IMR-90 (cell line): ENCODE results near the gene HRH1. TPM values are rescaled to one million over a fixed set of nuclear protein-coding genes. Genes with fewer than 3 reads are reported as not detected.

Experiments
- ATAC-seq: fragments of 200-7000 bp; cut with Tn5 transposase; 2 replicates; pipeline ENCODE4 v1.9.1; 2020; ENCODE audit warnings: low read depth, mild to moderate bottlenecking, moderate library complexity
- BruUV-seq: library from RNA; stranded (reverse); fragments of 400-500 nt; replicated peaks from 2 replicates; lab custom pipeline; 2021; lab: Mats Ljungman, UMichigan
- CTCF ChIA-PET: fragments of 300-600 bp; formaldehyde crosslinking; extraction: SDS; loops from one replicate; lab custom pipeline; 2021; ENCODE audit warnings: antibody characterized with exemption; lab: Yijun Ruan, JAX
- POLR2A ChIA-PET: fragments of 300-600 bp; sonication (Branson Sonifier 250); formaldehyde crosslinking; loops from one replicate; lab custom pipeline; 2022; ENCODE audit warnings: antibody characterized with exemption; ENCODE audit not compliant: unreplicated experiment; lab: Charles Lee
- DNase-seq: peaks from one replicate; pipeline ENCODE4 v3.0.0; 2013
- H2AFZ ChIP-seq: replicated peaks from 2 replicates; pipeline ENCODE3; 2013; ENCODE audit warnings: low read length, mild to moderate bottlenecking; ENCODE audit not compliant: poor library complexity
- H2AK5ac ChIP-seq: 2 replicates; pipeline ENCODE4 v1.6.1; 2013; ENCODE audit warnings: low read depth, low read length, inconsistent platforms
- H2AK9ac ChIP-seq: replicated peaks from 2 replicates; pipeline ENCODE3; 2013; ENCODE audit warnings: mild to moderate bottlenecking, low read depth, low read length, moderate library complexity; ENCODE audit not compliant: poor library complexity
- H2BK120ac ChIP-seq: 2 replicates; pipeline ENCODE4 v1.6.1; 2013; ENCODE audit warnings: low read depth, low read length, inconsistent platforms
- H2BK15ac ChIP-seq: 3 replicates; pipeline ENCODE4 v1.6.1; 2013; ENCODE audit warnings: low read depth, low read length, inconsistent platforms
- H2BK20ac ChIP-seq: 2 replicates; pipeline ENCODE4 v1.6.1; 2013; ENCODE audit warnings: low read depth, mild to moderate bottlenecking, inconsistent platforms, low read length, moderate library complexity
- H2BK5ac ChIP-seq: 2 replicates; pipeline ENCODE4 v1.6.1; 2013; ENCODE audit warnings: mild to moderate bottlenecking, low read depth, low read length, inconsistent platforms; ENCODE audit not compliant: poor library complexity, severe bottlenecking
- H3K14ac ChIP-seq: replicated peaks from 2 replicates; pipeline ENCODE4 v1.6.1; 2013; ENCODE audit warnings: low read depth, low read length, inconsistent platforms
- H3K18ac ChIP-seq: 2 replicates; pipeline ENCODE4 v1.6.1; 2013; ENCODE audit warnings: low read depth, low read length, control low read depth
- H3K23ac ChIP-seq: 2 replicates; pipeline ENCODE4 v1.6.1; 2013; ENCODE audit warnings: low read depth, low read length, inconsistent platforms
- H3K27ac ChIP-seq: 2 replicates; pipeline ENCODE4 v1.5.1; 2013; ENCODE audit warnings: mild to moderate bottlenecking, control low read depth, low read length; ENCODE audit not compliant: insufficient read depth
- H3K27me3 ChIP-seq: 2 replicates; pipeline ENCODE4 v1.6.1; 2013; ENCODE audit warnings: low read length; ENCODE audit not compliant: control insufficient read depth, insufficient read depth
- H3K36me3 ChIP-seq: 2 replicates; pipeline ENCODE4 v1.6.1; 2013; ENCODE audit warnings: low read length, mixed read lengths; ENCODE audit not compliant: control insufficient read depth, insufficient read depth
- H3K4ac ChIP-seq: 2 replicates; pipeline ENCODE4 v1.6.1; 2013; ENCODE audit warnings: low read depth, low read length, inconsistent platforms
- H3K4me1 ChIP-seq: 2 replicates; pipeline ENCODE4 v1.6.1; 2013; ENCODE audit warnings: low read length, mixed read lengths; ENCODE audit not compliant: control insufficient read depth, insufficient read depth
- H3K4me2 ChIP-seq: 2 replicates; pipeline ENCODE4 v1.6.1; 2013; ENCODE audit warnings: low read depth, mild to moderate bottlenecking, control low read depth, low read length, moderate library complexity
- H3K4me3 ChIP-seq: 2 replicates; pipeline ENCODE4 v1.5.1; 2013; ENCODE audit warnings: low read depth, mild to moderate bottlenecking, control low read depth, low read length, moderate library complexity; ENCODE audit not compliant: insufficient read depth
- H3K56ac ChIP-seq: 2 replicates; pipeline ENCODE4 v1.6.1; 2013; ENCODE audit warnings: low read length, inconsistent platforms; ENCODE audit not compliant: insufficient read depth; ENCODE audit errors: extremely low read depth
- H3K79me1 ChIP-seq, 2 experiments: 2 replicates each; pipeline ENCODE4 v1.6.1; 2013; ENCODE audit warnings: low read length in 2 of 2, inconsistent platforms in 1 of 2, low read depth in 1 of 2
- H3K9ac ChIP-seq: 2 replicates; pipeline ENCODE4 v1.6.1; 2013; ENCODE audit warnings: low read depth, low read length, control low read depth
- H3K9me1 ChIP-seq: 2 replicates; pipeline ENCODE4 v1.6.1; 2013; ENCODE audit warnings: low read length, inconsistent platforms; ENCODE audit not compliant: insufficient read depth
- H3K9me3 ChIP-seq: 2 replicates; pipeline ENCODE4 v1.6.1; 2013; ENCODE audit warnings: low read length; ENCODE audit not compliant: control insufficient read depth, insufficient read depth
- H4K20me1 ChIP-seq: 2 replicates; pipeline ENCODE4 v1.6.1; 2013; ENCODE audit warnings: low read length, inconsistent platforms; ENCODE audit not compliant: insufficient read depth
- H4K5ac ChIP-seq: 2 replicates; pipeline ENCODE4 v1.6.1; 2013; ENCODE audit warnings: mild to moderate bottlenecking, low read depth, low read length, control low read depth
- H4K8ac ChIP-seq, 2 experiments: 2 replicates each; pipeline ENCODE4 v1.6.1; 2013; ENCODE audit warnings: low read depth in 2 of 2, low read length in 2 of 2, control low read depth in 1 of 2, inconsistent platforms in 1 of 2
- H4K91ac ChIP-seq: 2 replicates; pipeline ENCODE4 v1.6.1; 2013; ENCODE audit warnings: low read depth, low read length, inconsistent platforms; ENCODE audit not compliant: insufficient read depth
- CEBPB ChIP-seq: IDR thresholded peaks from 2 replicates; pipeline ENCODE4 v1.6.1; 2012; ENCODE audit warnings: low read depth, low read length, improper control_type of control experiment
- ELK1 ChIP-seq: fragments of 150-350 bp; IDR thresholded peaks from 2 replicates; pipeline ENCODE4 v1.6.1; 2016; ENCODE audit warnings: low read depth, mild to moderate bottlenecking, low read length, moderate library complexity, borderline replicate concordance
- FOS ChIP-seq: fragments of 150-350 bp; IDR thresholded peaks from 2 replicates; pipeline ENCODE4 v1.6.1; 2016; ENCODE audit warnings: low read depth, low read length
- MAFK ChIP-seq: IDR thresholded peaks from 2 replicates; pipeline ENCODE4 v1.6.1; 2012; ENCODE audit warnings: low read depth, low read length, improper control_type of control experiment
- RAD21 ChIP-seq: IDR thresholded peaks from 2 replicates; pipeline ENCODE4 v1.6.1; 2012; ENCODE audit warnings: low read length, improper control_type of control experiment
- USF2 ChIP-seq: fragments of 150-350 bp; IDR thresholded peaks from 2 replicates; pipeline ENCODE4 v1.6.1; 2017; ENCODE audit warnings: mild to moderate bottlenecking, antibody characterized with exemption, low read length, low read depth
- WGBS, 2 experiments: methylation state at CpG; one replicate each; pipeline versions ENCODE4 v1.1.5 to v1.1.7; 2013; ENCODE audit warnings: missing lambda C conversion rate in 2 of 2; ENCODE audit not compliant: insufficient read length in 1 of 2; ENCODE audit errors: extremely low coverage in 2 of 2; 5-methylcytosine and 5-hydroxymethylcytosine counted together
- dilution Hi-C: fragments of 300-500 bp; cut with HindIII; formaldehyde crosslinking; loops from one replicate; pipeline ENCODE4 v1.14.3; 2018; ENCODE audit warnings: low sequenced_read_pairs; ENCODE audit not compliant: unreplicated experiment
- in situ Hi-C: fragments of 300-500 bp; cut with MboI; formaldehyde crosslinking; loops from 3 replicates; pipeline ENCODE4 v1.14.3; 2019; ENCODE audit warnings: low sequenced_read_pairs, inconsistent platforms, mixed read lengths
- intact Hi-C: fragments of 100-400 bp; cut with micrococcal nuclease; formaldehyde crosslinking; loops from 2 replicates; pipeline ENCODE4 v1.10.0; 2022
- polyA plus RNA-seq, 3 experiments: library from polyadenylated mRNA; depleted of rRNA; stranded (reverse); fragments of >200 nt; gene quantifications; 2 replicates each; pipeline ENCODE4 v1.2.3, GENCODE V29; 2012; ENCODE audit warnings: low replicate concordance in 1 of 3
- total RNA-seq: library from RNA; depleted of rRNA; stranded (reverse); fragments of >200 nt; gene quantifications from 2 replicates; pipeline ENCODE4 v1.2.3, GENCODE V29; 2012

HRH1 gene
- total and polyA plus RNA-seq, 2 of the 4 experiments (the other 2 are of a cell fraction) = 7.6 to 16.1 TPM

GRCh38 chr3:11238060-11238459, 83.8 kb downstream of the HRH1 start:
- H3K4me3 ChIP-seq = no peak overlapping the region

More at GRCh38 chr3:11238060-11238459, 83.8 kb downstream of the HRH1 start:
- WGBS, 2 experiments = no CpG with 5 or more reads among the region's 3 CpGs
- intact Hi-C loops (loop anchor here (2.0 to 5.0 kb wide), 3 partner anchors 51 to 94 kb away; partner anchors contain the start of gene HRH1), in situ Hi-C loops (no loop called here), dilution Hi-C loops (no loop called here)
- Histone ChIP-seq H3K36me3 (peaks cover 5% of the 10 kb centered on the region; the same call in 1 of the 2 replicates), H3K4me2 (peak overlapping the region; percentile 78), H3K79me1 (peaks cover 11 to 41% of the 10 kb centered on the region in 2 experiments), H2AK9ac (peak overlapping the region; percentile 22), H4K5ac (peak overlapping the region; percentile 74), H3K9me3 (no peaks in the 10 kb centered on the region; the same call in 1 of the 2 replicates), H2BK5ac (peak overlapping the region; percentile 99), H3K27me3 (no peaks in the 10 kb centered on the region), H3K9me1 (peaks cover 8% of the 10 kb centered on the region; the same call in 1 of the 2 replicates), H3K23ac (no peak overlapping the region; the same call in 1 of the 2 replicates), H3K27ac (peak overlapping the region; percentile 74), H3K14ac (no peak overlapping the region; the same call in 1 of the 2 replicates), H2BK120ac (peak overlapping the region; percentile 89), H2BK20ac (peak overlapping the region; percentile 93; the same call in 1 of the 2 replicates), H2AFZ (no peak overlapping the region), H4K20me1 (peaks cover 3% of the 10 kb centered on the region; the same call in 1 of the 2 replicates), H4K8ac (peak overlapping the region in 1 of 2 experiments; percentile 95; a peak in 3 of 4 replicates), H2AK5ac (peak overlapping the region; percentile 71; the same call in 1 of the 2 replicates), H3K9ac (peak overlapping the region; percentile 53), H3K4ac (peak overlapping the region; percentile 89), H3K56ac (peak overlapping the region; percentile 47), H2BK15ac (no peak overlapping the region), H3K18ac (peak overlapping the region; percentile 80), H4K91ac (peak overlapping the region; percentile 77; the same call in 1 of the 2 replicates), H3K4me1 (peaks cover 5% of the 10 kb centered on the region)
- no peak for TF ChIP-seq RAD21
- TF ChIP-seq USF2 = no peak
- peak; percentile 78 for TF ChIP-seq CEBPB
- peak; percentile 25; the same call in 1 of the 2 replicates for TF ChIP-seq MAFK
- TF ChIP-seq ELK1 = no peak
- peak; percentile 86 for TF ChIP-seq FOS
- DNase-seq (peak; percentile 95), ATAC-seq (peak; percentile 82)
- ChIA-PET CTCF (interaction anchor here (1.0 to 1.3 kb wide), 2 partner anchors 50 to 178 kb away, joined by 3 to 4 read pairs; no protein-coding TSS in a partner anchor), POLR2A (interaction anchor here (0.6 kb wide), 1 partner anchor 41 kb away, joined by 5 read pairs; no protein-coding TSS in a partner anchor)
- BruUV-seq = no TSS peak
